ENCODE measurements around the gene OGT. TPM values are rescaled to one million over a fixed set of nuclear protein-coding genes. Genes with fewer than 3 reads are reported as not detected.
A peak's percentile ranks its signal among the peaks of the same experiment; 100 is the strongest.

Gene OGT
- total and polyA plus RNA-seq, 2 donors from 2014 or later: 32.2 to 147 TPM

DNA sequence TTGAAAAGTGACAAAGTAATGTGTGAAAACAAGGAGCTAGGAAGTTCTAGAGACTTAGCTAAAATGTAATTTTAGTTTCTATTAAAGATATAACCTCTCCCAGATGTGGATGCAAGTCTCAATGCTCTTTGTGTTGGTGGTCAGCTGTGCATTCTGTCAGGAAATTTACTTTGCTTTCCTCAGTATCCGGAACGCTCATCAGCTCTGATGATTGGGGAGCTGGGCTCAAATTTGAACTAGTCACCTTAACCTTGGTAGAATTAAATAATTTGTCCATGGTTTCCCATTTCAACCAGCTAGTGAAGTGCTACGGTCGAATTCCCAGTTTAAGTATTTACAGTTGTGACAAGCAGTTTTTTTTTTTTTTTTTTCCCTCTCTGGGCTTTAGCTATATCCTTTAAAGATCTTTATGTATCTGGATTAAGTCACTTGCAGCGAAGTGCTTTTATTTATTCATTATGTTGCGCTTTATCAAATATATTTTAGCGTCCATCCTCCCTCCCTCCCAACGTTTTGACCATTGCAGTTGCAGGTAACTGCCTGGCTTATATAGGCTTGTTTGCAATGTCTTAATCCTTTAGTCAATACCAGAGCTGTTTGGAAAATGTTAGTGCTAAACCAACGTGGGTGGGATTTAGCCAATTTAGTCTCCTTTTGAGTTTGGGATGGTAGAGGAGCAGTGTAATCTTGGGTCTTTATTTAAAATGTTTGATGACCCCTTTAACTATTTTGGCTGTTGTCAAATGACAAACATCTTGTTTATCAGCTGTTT, 2.1 kb downstream of the OGT start:
- peak overlapping the region; percentile 41 to 98 (median 97) for H3K9ac ChIP-seq (ENCODE audit: low read length in 3 of 3)
- peaks cover 0 to 5% (median 2%) of the 10 kb centered on the region in 3 donors for H3K36me3 ChIP-seq (ENCODE audit: control insufficient read depth in 2 of 3, insufficient read depth in 3 of 3, low read length in 3 of 3)

DNA sequence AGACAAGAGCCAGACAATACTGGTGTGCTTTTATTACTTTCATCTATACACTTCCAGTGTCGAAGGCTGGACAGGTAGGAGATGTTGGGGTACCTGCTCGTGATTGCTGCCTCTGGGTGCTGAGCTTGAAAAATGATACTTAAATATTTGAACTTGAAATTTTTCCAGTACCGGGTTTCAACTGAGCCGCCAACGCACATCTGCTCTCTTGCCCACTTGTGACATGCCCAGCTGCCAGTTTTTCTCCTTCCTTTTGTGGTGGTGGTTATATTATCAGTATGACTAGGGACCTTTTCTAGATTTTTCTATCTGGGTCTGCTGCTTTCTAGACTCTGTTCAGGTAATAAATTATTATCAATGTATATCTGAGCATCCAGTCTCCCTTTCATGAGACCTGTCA, 3.4 kb downstream of the OGT start:
- Histone ChIP-seq H3K27me3 (ENCODE audit: control insufficient read depth, insufficient read depth, low read length) (no peaks in the 10 kb centered on the region), H3K27ac (ENCODE audit: low read depth in 2 of 2, low read length in 2 of 2) (no peak overlapping the region), H3K9me3 (ENCODE audit: control insufficient read depth in 2 of 3, insufficient read depth in 1 of 3, low read length in 3 of 3) (no peaks in the 10 kb centered on the region), H3K9ac (ENCODE audit: low read length in 3 of 3) (peak overlapping the region in 1 of 3 donors; percentile 34), H3K4me3 (ENCODE audit: low read length in 3 of 3) (peak overlapping the region in 2 of 3 donors; percentile 44 to 50), H3K4me1 (ENCODE audit: control insufficient read depth in 2 of 3, insufficient read depth in 2 of 3, low read depth in 1 of 3, low read length in 3 of 3) (peaks cover 0 to 12% (median 9%) of the 10 kb centered on the region in 3 donors), H3K36me3 (ENCODE audit: control insufficient read depth in 2 of 3, insufficient read depth in 3 of 3, low read length in 3 of 3) (peaks cover 0 to 5% (median 2%) of the 10 kb centered on the region in 3 donors)
- TF ChIP-seq, protein P1, sequence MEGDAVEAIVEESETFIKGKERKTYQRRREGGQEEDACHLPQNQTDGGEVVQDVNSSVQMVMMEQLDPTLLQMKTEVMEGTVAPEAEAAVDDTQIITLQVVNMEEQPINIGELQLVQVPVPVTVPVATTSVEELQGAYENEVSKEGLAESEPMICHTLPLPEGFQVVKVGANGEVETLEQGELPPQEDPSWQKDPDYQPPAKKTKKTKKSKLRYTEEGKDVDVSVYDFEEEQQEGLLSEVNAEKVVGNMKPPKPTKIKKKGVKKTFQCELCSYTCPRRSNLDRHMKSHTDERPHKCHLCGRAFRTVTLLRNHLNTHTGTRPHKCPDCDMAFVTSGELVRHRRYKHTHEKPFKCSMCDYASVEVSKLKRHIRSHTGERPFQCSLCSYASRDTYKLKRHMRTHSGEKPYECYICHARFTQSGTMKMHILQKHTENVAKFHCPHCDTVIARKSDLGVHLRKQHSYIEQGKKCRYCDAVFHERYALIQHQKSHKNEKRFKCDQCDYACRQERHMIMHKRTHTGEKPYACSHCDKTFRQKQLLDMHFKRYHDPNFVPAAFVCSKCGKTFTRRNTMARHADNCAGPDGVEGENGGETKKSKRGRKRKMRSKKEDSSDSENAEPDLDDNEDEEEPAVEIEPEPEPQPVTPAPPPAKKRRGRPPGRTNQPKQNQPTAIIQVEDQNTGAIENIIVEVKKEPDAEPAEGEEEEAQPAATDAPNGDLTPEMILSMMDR (IDR thresholded peaks at IDR 0.05; ENCODE audit: borderline replicate concordance, extremely low read depth, insufficient read depth): no peak
- no peak for FAIRE-seq
- intact Hi-C loops (cut with DNase I): no loop called here
- no peak for DNase-seq

More for the DNA sequence above, 2.1 kb downstream of the OGT start:
- peak overlapping the region; percentile 96 for H3K4me3 ChIP-seq (ENCODE audit: low read length in 3 of 3)
- FAIRE-seq (no peak), DNase-seq (peak in 1 of 5 donors; percentile 13)
- H3K4me1 ChIP-seq (ENCODE audit: control insufficient read depth in 2 of 3, insufficient read depth in 2 of 3, low read depth in 1 of 3, low read length in 3 of 3): peaks cover 0 to 9% (median 7%) of the 10 kb centered on the region in 3 donors
- peak overlapping the region in 1 of 2 donors; percentile 94 for H3K27ac ChIP-seq (ENCODE audit: low read depth in 2 of 2, low read length in 2 of 2)
- H3K27me3 ChIP-seq (ENCODE audit: control insufficient read depth, insufficient read depth, low read length): no peaks in the 10 kb centered on the region
- TF ChIP-seq, protein P1 (IDR thresholded peaks at IDR 0.05; ENCODE audit: borderline replicate concordance, extremely low read depth, insufficient read depth): no peak
- intact Hi-C loops (cut with DNase I): no loop called here
- no peaks in the 10 kb centered on the region for H3K9me3 ChIP-seq (ENCODE audit: control insufficient read depth in 2 of 3, insufficient read depth in 1 of 3, low read length in 3 of 3)

DNA sequence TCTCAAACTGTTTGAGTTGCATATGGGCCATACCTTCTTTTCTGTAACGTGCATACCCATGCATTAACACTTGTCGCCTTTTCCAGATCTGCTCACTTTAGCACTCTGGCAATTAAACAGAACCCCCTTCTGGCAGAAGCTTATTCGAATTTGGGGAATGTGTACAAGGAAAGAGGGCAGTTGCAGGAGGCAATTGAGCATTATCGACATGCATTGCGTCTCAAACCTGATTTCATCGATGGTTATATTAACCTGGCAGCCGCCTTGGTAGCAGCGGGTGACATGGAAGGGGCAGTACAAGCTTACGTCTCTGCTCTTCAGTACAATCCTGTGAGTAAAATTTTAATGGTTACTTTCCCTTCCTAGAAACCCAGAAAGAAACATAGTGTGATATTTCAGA, 4.8 kb downstream of the OGT start:
- intact Hi-C loops (cut with DNase I): no loop called here
- FAIRE-seq (no peak), DNase-seq (no peak)
- Histone ChIP-seq H3K36me3 (ENCODE audit: control insufficient read depth in 2 of 3, insufficient read depth in 3 of 3, low read length in 3 of 3) (peaks cover 0 to 5% (median 2%) of the 10 kb centered on the region in 3 donors), H3K9me3 (ENCODE audit: control insufficient read depth in 2 of 3, insufficient read depth in 1 of 3, low read length in 3 of 3) (no peaks in the 10 kb centered on the region), H3K27me3 (ENCODE audit: control insufficient read depth, insufficient read depth, low read length) (no peaks in the 10 kb centered on the region), H3K4me1 (ENCODE audit: control insufficient read depth in 2 of 3, insufficient read depth in 2 of 3, low read depth in 1 of 3, low read length in 3 of 3) (peaks cover 0 to 14% (median 13%) of the 10 kb centered on the region in 3 donors), H3K4me3 (ENCODE audit: low read length in 3 of 3) (no peak overlapping the region), H3K27ac (ENCODE audit: low read depth in 2 of 2, low read length in 2 of 2) (no peak overlapping the region), H3K9ac (ENCODE audit: low read length in 3 of 3) (no peak overlapping the region)
- TF ChIP-seq, protein P1 (IDR thresholded peaks at IDR 0.05; ENCODE audit: borderline replicate concordance, extremely low read depth, insufficient read depth): no peak

All from kidney (tissue), 14 donors.